ENCODE measurements around the gene KATNAL2.
"Not testable (repeated sequence)": the region's sequence is repeated elsewhere in the genome, so short reads cannot be mapped to it uniquely, and the experiment has no call there.

KATNAL2 gene

DNA sequence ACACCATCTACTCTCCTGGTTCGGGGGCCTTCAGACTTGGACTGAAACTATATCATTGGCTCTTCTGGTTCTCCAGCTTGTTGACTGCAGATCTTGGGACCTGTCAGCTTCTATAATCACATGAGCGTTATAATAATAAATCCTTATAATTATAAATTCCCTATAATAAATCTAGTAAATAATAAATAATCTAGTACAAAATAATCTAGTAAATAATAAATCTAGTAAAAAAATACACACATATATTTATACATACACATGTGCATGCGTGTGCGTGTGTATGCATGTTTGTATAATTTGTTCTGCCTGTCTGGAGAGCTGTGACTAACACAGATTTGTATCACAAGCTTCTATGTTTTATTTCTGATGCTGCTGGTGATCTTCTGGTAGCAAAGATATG is 40.8 kb downstream of the KATNAL2 start:
- TF ChIP-seq, protein P1, sequence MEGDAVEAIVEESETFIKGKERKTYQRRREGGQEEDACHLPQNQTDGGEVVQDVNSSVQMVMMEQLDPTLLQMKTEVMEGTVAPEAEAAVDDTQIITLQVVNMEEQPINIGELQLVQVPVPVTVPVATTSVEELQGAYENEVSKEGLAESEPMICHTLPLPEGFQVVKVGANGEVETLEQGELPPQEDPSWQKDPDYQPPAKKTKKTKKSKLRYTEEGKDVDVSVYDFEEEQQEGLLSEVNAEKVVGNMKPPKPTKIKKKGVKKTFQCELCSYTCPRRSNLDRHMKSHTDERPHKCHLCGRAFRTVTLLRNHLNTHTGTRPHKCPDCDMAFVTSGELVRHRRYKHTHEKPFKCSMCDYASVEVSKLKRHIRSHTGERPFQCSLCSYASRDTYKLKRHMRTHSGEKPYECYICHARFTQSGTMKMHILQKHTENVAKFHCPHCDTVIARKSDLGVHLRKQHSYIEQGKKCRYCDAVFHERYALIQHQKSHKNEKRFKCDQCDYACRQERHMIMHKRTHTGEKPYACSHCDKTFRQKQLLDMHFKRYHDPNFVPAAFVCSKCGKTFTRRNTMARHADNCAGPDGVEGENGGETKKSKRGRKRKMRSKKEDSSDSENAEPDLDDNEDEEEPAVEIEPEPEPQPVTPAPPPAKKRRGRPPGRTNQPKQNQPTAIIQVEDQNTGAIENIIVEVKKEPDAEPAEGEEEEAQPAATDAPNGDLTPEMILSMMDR (IDR thresholded peaks at IDR 0.05; ENCODE audit: low read depth, low read length), result no peak
- Histone ChIP-seq H3K9me3 (ENCODE audit: severe bottlenecking) (no peaks in the 10 kb centered on the region), H3K27me3 (ENCODE audit: insufficient read depth, low read depth, severe bottlenecking) (no peaks in the 10 kb centered on the region), H3K4me3 (ENCODE audit: low read depth, low read length) (no peak overlapping the region), H3K36me3 (no peaks in the 10 kb centered on the region), H3K27ac (no peak overlapping the region)
- no peak for DNase-seq

- not testable (repeated sequence) for H3K9me3 ChIP-seq (ENCODE audit: severe bottlenecking); H3K27me3 ChIP-seq (ENCODE audit: insufficient read depth, low read depth, severe bottlenecking); H3K27ac ChIP-seq; H3K4me3 ChIP-seq (ENCODE audit: low read depth, low read length); DNase-seq; H3K36me3 ChIP-seq
These were observed 46.5 kb downstream of the KATNAL2 start for GRCh38 chr18:46963656-46964578.

DNA sequence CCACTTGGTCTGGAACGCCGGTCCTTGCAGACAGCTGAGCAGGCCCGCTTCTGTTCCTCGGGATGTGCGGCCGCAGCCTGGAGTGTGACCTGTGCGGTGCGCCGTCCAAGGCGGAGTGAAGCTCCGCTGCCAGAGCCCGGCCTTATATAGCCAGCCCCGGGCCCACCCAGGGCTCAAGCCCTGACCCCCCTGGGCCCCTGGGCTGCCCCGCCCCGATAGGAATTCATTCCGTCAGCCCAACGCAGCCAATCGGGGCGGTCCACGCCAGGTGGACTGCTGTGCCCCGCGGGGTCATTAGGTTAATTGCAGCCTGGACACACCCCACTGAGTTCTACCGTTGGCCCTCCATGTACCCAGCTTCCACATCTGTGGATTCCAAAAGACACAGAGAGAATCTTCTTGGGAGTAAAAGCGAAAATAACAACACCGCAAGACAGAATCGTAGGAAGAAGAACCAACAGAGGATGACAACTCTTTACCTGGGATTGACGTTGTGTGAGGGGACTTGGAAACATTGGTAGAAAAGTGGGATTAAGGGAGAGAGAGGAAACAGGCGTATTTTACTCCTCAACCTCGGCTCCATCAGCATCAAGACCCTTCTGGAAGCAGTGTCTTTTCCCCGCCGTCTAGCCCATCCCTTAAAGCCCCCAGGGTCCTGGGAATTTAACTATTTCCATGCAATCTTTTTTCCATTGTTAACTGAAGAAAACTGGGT is 47.3 kb downstream of the KATNAL2 start:
- H3K4me3 ChIP-seq (ENCODE audit: low read depth, low read length); H3K27ac ChIP-seq; H3K9me3 ChIP-seq (ENCODE audit: severe bottlenecking); H3K27me3 ChIP-seq (ENCODE audit: insufficient read depth, low read depth, severe bottlenecking); H3K36me3 ChIP-seq; DNase-seq: not testable (repeated sequence)

- not testable (repeated sequence) for DNase-seq; H3K36me3 ChIP-seq; H3K27ac ChIP-seq; H3K4me3 ChIP-seq (ENCODE audit: low read depth, low read length); H3K27me3 ChIP-seq (ENCODE audit: insufficient read depth, low read depth, severe bottlenecking); H3K9me3 ChIP-seq (ENCODE audit: severe bottlenecking)
These were observed 48.9 kb downstream of the KATNAL2 start for GRCh38 chr18:46966266-46966665.

GRCh38 chr18:46969551-46969950 is 52.1 kb downstream of the KATNAL2 start:
- not testable (repeated sequence) for H3K36me3 ChIP-seq; H3K9me3 ChIP-seq (ENCODE audit: severe bottlenecking); H3K4me3 ChIP-seq (ENCODE audit: low read depth, low read length); H3K27me3 ChIP-seq (ENCODE audit: insufficient read depth, low read depth, severe bottlenecking); DNase-seq; H3K27ac ChIP-seq

GRCh38 chr18:47019870-47020269 is 102.5 kb downstream of the KATNAL2 start:
- not testable (repeated sequence) for H3K36me3 ChIP-seq; H3K27me3 ChIP-seq (ENCODE audit: insufficient read depth, low read depth, severe bottlenecking); H3K9me3 ChIP-seq (ENCODE audit: severe bottlenecking); DNase-seq; H3K4me3 ChIP-seq (ENCODE audit: low read depth, low read length); H3K27ac ChIP-seq

GRCh38 chr18:47020757-47021156 is 103.4 kb downstream of the KATNAL2 start:
- not testable (repeated sequence) for DNase-seq; H3K36me3 ChIP-seq; H3K9me3 ChIP-seq (ENCODE audit: severe bottlenecking); H3K27me3 ChIP-seq (ENCODE audit: insufficient read depth, low read depth, severe bottlenecking); H3K27ac ChIP-seq; H3K4me3 ChIP-seq (ENCODE audit: low read depth, low read length)

- not testable (repeated sequence) for H3K27me3 ChIP-seq (ENCODE audit: insufficient read depth, low read depth, severe bottlenecking); H3K9me3 ChIP-seq (ENCODE audit: severe bottlenecking); DNase-seq; H3K36me3 ChIP-seq; H3K27ac ChIP-seq; H3K4me3 ChIP-seq (ENCODE audit: low read depth, low read length)
These were observed 105.4 kb downstream of the KATNAL2 start for GRCh38 chr18:47022821-47023220.

DNA sequence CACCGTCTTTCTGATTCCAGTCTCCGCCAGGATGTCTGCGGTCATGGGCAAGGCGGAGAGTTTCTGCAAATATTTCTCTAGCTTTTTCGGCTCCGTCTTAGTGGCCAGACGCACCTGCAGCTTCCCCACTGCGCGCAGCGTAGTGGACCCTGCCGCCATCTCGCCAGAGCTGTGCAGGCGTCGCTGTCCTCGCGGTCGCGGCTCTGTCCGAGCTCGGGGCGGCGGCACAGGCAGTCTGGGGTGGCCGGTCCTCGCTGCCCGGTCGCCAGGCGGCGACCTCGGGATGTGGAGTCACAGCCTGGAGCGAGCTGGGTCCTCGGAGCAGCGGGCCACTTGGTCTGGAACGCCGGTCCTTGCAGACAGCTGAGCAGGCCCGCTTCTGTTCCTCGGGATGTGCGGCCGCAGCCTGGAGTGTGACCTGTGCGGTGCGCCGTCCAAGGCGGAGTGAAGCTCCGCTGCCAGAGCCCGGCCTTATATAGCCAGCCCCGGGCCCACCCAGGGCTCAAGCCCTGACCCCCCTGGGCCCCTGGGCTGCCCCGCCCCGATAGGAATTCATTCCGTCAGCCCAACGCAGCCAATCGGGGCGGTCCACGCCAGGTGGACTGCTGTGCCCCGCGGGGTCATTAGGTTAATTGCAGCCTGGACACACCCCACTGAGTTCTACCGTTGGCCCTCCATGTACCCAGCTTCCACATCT is 106.5 kb downstream of the KATNAL2 start:
- DNase-seq; H3K36me3 ChIP-seq; H3K27ac ChIP-seq; H3K9me3 ChIP-seq (ENCODE audit: severe bottlenecking); H3K27me3 ChIP-seq (ENCODE audit: insufficient read depth, low read depth, severe bottlenecking); H3K4me3 ChIP-seq (ENCODE audit: low read depth, low read length): not testable (repeated sequence)

DNA sequence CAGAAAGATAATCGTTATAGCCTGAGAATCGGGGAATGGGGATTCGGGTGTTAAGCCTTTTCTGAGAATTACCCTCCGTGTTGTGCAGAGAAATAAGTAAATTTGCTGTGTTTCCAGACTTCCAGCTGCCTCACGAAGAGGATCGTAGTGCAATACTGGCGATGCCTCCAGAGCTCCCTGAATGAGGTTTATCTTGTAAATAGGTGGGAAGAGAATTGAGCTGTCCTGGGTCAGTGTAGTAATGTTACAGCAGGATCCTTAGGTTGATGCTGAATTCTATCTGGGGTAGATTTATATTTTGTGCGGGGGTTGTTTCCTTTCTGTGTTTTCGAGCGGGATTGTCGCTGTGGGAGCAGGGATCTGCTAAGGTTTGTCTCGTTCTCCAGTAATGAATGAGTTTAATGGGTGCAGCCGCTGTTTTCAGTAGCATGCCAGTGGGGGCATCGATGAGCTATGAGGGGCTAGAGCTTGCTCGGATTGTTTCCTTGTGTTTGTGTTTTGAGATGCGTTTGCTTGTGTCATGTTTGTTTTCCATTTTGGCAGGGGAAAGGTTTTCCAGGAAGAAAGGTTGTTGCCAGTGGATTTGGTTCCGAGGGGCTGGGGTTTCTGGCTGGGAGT is 108.3 kb downstream of the KATNAL2 start:
- H3K36me3 ChIP-seq; H3K9me3 ChIP-seq (ENCODE audit: severe bottlenecking); DNase-seq; H3K4me3 ChIP-seq (ENCODE audit: low read depth, low read length); H3K27ac ChIP-seq; H3K27me3 ChIP-seq (ENCODE audit: insufficient read depth, low read depth, severe bottlenecking): not testable (repeated sequence)

GRCh38 chr18:47028738-47029137 is 111.3 kb downstream of the KATNAL2 start:
- H3K27me3 ChIP-seq (ENCODE audit: insufficient read depth, low read depth, severe bottlenecking); H3K27ac ChIP-seq; H3K36me3 ChIP-seq; H3K4me3 ChIP-seq (ENCODE audit: low read depth, low read length); H3K9me3 ChIP-seq (ENCODE audit: severe bottlenecking); DNase-seq: not testable (repeated sequence)

- H3K36me3 ChIP-seq; H3K27me3 ChIP-seq (ENCODE audit: insufficient read depth, low read depth, severe bottlenecking); DNase-seq; H3K9me3 ChIP-seq (ENCODE audit: severe bottlenecking); H3K4me3 ChIP-seq (ENCODE audit: low read depth, low read length); H3K27ac ChIP-seq: not testable (repeated sequence)
These were observed 112.4 kb downstream of the KATNAL2 start for GRCh38 chr18:47029684-47030353.

Data from WERI-Rb-1 (cell line).